GM21526 (cell line): ENCODE measurements around the gene BST2.
A peak's percentile ranks its signal among the peaks of the same experiment; 100 is the strongest.

Source experiments
- ATAC-seq: cut with Tn5 transposase; IDR thresholded peaks from one replicate; pipeline ENCODE4 v1.9.1; 2021; ENCODE audit warnings: moderate library complexity; ENCODE audit not compliant: unreplicated experiment, low FRiP score

BST2 gene, protein sequence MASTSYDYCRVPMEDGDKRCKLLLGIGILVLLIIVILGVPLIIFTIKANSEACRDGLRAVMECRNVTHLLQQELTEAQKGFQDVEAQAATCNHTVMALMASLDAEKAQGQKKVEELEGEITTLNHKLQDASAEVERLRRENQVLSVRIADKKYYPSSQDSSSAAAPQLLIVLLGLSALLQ

DNA sequence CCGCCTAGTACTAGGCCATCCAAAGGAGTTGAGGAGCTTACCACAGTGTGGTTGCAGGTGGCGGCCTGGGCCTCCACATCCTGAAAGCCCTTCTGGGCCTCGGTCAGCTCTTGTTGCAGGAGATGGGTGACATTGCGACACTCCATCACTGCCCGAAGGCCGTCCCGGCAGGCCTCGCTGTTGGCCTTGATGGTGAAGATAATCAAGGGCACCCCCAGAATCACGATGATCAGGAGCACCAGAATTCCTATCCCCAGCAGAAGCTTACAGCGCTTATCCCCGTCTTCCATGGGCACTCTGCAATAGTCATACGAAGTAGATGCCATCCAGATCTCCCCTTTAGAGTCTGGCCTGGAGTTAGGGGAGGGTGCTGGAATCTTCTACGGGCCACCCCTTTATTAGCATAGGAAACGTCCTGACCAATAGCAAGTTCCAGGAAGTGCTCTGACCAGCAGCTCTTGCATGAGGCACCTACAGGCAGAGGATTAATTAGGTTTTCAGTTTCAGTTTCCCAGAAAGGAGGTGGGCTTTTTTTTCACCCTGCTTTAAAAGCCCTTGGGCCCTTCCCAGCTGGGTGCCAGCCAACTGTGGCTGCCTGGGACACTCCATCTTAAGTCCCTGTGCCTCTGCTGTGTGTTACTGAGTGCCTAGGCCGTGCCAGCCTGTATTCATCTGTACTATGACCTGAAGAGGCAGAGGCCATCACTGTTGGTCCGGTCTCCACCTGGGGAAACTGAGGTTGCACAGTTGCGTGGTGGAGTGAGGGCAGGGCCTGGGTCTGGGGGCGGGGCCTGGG, at the start of gene BST2:
BST2 (minus strand) TSS at position 381 of the 796 bp plus-strand sequence; CDS start at position 326, 55 bp downstream.
- peak; percentile 76 for ATAC-seq

DNA sequence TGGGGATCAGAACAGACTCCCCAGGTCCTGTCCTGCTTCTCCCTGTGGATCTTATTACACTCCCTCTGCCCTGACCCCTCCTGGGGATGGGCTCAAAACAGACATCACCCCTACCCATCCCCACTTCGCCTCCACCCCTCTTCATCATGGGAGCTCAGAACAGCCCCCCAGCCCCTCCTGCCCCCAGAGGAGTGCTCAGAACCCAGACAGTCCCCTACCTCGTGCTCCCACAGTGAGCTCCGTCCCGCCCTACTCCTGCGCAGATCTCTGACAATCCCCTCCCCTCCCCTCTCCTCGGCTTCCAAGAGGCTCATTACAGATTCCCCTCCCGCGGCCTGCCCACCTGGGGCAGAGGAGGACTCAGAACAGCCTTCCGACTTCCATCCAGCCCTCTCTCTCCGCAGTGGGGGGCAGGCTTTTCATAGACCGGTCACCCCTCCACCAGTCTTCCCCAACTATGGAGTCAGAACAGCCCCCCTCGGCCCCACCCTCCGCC, 49.2 kb upstream of the BST2 start:
- no peak for ATAC-seq

DNA sequence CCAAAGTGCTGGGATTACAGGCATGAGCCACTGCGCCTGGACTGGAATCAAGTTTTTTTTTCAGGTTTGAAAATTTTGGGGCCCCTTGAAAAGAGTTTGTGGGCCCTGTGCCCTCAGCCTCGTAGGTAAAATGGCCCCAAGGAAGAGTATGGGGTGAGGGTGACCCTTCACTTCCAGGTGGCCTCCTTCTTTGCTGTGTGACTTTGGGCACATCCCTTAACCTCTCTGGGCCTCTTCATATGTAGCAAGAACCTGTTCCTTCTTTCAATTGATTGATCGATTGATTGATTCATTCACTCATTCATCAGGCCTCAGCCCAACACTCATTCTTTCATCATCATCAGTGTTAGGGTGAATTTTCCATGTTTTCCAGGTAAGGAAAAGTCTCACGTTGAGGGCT, 46.4 kb upstream of the BST2 start:
- no peak for ATAC-seq

DNA sequence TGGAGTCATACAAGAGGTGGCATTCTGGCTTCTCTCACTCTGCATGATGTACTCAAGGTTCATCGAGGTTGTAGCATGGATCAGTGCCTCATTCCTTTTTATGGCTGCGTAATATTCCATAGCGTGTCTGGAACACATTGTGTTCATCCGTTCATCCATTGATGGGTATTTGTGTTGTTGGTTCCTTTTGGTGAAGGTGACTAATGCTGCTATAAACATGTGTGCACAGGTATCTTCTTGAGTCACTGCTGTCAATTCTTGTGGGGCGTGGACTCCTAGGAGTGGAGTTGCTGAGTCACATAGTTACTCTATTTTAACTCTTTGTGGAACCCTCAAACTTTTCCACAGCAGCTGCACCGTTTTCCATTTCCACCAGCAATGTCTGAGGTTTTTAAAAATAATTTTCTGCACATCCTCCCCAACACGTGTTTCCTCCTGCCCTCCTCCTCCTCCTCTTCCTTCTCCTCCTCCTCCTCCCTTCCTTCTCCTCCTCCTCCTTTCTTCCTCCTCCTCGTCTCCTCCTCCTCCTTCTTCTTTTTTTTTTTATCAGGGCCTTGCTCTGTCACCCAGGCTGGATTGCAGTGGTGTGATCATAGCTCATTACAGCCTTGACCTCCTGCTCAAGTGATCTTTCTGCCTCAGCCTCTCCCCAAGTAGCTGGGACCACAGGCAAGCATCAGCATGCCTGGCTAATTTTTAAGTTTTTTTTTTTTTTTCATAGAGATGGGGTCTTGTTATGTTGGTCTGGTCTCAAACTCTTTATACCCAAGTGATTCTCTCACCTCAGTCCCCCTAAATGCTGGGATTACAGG, 45.0 kb upstream of the BST2 start:
- ATAC-seq = no peak

DNA sequence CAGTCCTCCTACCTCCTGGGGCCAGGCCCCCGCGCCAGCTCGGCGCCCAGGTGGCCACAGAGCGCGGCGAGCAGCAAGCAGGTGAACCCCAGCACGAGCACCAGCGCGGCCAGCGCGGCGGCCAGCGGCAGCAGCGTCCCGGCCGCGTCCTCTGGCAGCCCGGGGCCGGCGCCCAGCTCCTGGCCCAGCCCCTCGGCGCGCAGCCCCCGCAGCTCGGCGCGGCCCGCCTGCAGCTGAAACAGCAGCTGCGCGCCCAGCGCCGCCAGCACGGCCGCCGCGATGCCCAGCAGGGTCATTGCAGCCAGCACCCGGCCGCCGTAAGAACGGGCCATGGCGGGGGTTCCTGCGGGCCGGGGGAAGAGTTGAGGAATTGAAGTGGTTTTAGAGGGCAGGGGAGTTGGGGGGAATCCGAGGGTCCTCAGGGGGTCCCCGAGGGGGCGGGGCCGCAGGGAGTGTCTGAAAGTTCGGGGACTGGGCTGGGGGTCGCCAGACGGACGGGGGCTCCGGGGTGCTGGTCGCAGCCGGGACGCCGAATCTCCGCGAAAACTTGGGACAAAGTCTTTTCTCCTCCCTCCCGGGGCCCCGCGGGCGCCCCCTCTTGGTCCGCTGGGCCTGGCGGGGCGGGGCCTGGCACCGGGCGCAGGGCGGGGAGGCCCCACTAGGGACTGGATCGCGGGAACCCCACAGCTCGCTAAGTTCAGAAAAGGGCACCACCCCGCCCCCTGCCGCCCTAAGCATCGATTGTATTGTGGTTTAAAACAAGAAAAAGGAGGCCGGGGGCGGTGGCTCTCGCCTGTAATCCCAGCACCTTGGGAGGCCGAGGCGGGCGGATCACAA, 42.9 kb upstream of the BST2 start, which contains the start of gene TMEM221:
TMEM221 (minus strand) TSS at position 538 of the 837 bp plus-strand sequence; CDS start at position 332, 206 bp downstream.
- ATAC-seq = no peak

DNA sequence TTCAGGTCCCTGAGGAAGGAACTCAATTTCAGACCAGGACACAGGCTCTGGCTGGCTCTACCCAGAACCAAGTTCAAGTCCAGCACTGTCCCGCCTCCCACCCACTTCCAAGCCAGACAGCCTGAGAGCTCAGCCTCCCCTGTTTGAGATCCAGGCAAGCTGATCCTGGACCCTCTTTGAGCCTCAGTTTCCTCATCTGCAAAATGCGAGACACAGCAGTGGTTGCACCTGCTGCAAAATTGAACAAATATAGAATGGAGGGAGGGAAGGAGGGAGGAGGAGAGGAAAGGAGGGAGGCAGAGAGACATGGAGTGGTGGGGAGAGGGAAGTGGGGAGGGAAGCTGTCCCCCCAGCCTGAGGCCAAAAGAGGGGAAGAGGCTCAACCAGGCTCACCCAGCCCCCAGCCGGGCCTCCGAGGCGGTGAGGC, 42.3 kb upstream of the BST2 start:
- no peak for ATAC-seq

DNA sequence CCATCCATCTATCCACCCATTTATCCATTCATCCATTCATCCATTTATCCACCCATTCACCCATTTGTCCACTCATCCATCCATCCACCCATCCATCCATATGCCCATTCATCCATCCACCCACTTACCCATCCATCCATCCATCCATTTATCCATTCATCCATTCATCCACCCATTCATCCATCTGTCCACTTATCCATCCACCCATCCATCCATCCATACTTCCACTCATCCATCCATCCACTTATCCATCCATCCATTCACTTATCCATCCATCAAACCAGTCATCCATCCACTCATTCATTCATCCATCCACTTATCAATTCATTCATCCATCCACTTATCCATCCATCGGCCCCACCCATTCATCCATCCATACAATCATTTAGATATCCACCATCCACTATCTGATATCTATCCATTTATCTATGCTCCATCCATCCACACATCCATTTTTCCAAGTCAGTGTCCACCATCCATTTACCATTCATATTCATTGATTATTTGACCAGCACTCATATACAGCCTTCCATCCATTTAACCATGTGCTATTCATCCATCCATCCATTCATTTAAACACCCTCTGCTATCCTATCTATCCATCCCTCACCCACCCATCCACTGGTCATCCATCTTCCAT, 40.2 kb upstream of the BST2 start:
- ATAC-seq = no peak

DNA sequence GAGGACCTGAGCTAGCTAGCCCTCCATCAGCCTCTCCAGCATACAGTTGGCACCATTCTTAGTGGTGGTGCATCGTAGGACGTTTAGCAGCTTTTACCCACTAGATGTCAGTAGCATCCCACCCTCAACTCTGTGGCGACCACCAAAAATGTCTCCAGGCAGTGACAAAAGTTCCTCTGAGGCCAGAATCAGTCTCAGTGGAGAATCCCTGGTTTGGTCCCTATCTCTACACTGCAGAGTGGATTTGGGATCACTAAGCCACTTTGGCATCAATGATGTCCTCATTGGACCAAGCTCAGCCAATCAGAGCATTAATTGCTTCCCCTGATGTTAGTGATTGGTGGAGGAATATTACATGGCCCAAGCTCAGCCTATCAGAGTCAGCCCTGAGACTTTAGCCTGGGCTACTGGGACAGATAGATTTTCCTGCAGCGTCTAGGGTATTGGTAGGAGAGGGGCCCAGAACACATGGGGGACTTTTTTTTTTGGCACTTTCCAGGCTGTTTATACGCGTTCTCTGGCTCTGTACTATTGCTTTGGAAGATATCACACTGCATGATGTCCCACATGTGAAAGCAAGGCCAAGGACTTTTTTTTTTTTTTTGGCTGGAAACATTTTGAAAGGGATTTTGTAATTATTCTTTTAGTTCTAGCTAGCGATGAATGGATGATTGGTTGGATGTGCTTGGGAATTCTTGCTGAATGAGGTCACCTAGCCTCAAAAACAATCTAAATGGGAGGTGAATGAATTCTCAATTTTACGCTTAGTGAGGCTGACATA, 36.0 kb upstream of the BST2 start:
- ATAC-seq = no peak

DNA sequence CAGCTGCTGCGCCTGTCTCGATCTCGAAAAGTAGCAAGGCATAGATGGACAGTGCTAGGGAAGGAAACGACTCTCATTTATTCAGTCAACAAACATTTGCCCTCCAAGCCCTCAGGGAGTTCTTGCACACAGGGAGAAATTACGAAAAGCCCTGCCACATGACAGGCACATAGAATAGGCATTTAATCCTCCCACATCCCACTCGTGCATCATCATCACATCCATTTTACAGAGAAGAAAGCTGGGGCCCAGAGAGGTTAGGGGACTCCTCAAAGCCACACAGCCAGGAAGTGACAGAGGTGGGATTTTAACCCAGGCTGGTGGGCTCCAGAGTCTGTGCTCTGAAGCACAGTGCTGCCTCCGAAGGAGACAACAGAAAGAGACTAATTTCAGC, 31.4 kb upstream of the BST2 start:
- ATAC-seq = no peak

DNA sequence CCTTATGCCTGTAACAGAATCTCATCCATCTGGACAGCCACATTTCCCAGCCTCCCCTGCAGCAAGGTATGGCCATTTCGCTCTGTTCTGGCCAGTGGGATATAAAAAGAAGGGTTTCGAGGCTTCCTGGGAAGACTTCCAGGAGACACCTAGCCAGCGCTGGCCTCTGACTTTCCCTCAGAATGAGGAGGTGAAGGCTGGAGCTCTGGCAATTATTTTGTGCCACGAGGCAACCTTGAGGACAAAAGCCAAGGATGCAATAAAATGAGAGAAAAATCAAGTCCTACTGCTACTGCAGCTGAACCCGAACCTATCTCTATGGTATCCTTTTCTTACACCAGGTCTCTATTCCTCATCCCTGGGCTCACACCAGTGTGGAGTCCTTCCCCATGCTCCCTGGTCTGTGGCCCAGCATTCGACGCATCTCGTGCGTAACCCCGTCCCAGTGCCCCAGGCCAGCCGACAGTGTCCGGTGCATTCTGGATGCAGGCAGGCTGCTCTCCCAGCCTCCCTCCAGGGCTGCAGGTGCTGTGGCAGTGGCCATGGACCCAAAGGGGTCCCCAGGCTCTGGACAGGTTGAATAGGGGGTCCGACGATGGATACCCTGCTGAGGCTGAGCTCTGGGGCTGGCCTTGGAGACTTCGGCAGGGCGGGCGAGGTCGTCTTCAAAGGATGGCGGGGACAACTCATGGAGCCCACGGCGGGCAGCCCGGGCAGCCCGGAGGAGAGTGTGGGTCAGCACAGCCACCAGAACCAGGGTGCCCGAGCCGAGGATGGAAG, 30.9 kb upstream of the BST2 start:
- ATAC-seq = no peak

DNA sequence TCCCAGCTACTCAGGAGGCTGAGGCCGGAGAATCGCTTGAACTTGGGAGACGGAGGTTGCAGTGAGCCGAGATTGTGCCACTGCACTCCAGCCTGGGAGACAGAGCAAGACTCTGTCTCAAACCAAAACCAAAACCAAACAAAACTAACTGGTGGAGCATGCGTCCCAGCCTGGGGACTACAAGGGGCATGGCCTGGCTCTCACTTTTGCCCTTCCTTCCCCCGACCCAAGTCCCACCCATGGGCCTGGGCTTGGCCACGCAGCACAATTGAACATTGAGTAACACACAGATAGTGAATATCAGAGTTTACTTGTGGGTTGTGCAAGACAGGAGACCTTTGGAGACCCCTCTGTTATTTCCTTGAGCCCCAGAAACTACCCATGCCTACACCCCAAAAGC, 29.8 kb upstream of the BST2 start:
- no peak for ATAC-seq

DNA sequence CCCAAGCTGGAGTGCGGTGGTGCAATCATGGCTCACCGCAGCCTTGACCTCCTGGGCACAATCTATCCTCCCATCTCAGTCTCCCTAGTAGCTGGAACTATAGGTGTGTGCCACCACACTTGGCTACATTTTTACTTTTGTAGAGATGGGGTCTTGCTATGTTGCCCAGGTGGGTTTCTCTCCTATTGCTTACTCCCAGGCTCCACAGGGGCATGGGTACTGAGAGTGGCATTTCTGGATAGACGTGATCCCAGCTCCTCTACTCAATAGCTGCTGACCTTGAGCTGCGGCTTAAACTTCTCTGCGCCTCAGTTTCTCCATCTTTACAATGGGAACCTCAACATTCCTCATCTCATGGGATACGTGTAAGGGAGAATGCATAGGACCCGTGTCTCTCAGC, 26.0 kb upstream of the BST2 start:
- no peak for ATAC-seq

DNA sequence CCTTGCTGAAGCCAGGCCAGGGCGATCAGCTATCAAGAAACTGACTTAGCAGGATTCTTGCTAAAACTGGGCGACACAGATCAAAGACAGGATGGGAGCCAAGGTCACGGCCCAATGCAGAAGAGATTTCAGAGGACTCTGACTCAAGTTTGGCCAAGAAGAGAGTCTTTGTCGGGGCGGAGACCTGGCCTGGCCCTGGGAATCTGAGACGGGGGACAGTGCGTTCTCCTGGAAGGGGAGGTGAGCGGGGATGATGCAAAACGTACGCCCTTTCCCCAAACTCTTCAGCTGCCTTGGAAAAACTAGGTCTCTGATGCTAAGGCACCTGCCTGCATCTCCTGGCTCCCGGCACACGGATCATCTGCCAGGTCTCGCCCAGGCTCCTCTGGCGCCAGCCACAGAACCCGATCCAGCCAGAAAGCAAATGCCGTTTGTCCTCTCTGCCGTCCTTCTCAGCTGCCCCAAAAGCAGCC, 24.2 kb upstream of the BST2 start:
- no peak for ATAC-seq

DNA sequence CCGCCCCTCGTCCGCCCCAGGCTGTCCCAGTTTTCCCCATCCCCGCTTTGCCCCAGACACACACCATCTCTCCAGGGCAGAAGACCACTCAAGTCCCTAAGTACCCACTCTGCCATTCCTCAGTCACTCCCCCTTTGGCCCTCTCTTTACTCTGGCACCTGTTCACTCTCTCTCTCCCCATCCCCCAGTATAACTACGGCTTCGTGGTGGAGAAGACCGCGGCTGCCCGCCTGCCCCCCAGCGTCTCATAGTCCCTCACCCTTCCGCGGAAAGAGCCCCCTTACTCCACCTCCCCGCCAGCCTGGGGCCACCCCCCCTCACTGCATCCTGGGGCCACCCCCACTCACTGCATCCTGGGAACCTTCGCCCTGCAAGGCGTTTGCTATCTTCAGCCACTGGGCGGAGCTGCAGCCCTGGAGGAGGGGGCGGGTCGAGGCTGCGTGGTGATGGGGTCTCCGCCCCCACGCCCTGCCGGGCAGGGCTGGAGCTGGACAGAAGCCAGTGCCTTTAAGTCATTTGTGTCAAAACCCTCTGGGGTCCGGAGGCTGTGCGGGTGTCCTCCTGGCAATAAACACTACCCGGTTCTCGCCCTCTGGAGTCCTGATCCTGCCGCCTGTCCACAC, 19.4 kb upstream of the BST2 start:
- ATAC-seq = no peak

DNA sequence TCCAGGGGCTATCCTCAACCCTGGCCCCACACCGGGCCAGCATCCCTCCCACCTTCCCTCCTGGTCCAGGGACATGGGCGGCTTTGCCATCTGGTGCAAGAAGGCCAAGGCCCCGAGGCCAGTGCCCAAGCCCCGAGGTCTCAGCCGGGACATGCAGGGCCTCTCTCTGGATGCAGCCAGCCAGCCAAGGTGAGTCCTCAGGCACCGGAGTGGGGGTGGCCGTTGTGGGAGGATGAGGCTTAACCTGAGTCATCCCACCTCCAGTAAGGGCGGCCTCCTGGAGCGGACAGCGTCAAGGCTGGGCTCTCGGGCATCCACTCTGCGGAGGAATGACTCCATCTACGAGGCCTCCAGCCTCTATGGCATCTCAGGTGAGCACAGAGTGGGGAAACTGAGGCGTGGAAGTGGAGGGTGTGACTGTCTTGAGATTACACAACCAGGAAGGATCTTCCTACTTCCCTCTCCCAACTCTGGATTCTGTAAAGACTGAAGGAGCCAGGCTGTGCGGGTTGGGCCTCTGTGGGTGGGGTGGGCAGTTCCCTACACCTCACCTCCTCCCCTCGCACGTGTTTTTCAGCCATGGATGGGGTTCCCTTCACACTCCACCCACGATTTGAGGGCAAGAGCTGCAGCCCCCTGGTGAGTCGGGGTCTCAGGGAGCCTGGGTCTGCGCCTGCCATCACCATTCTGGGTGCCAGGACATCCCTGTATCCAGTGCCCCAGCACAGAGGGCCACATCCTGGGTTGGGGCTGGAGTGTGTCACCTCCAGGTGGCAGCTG, 18.2 kb upstream of the BST2 start:
- no peak for ATAC-seq

DNA sequence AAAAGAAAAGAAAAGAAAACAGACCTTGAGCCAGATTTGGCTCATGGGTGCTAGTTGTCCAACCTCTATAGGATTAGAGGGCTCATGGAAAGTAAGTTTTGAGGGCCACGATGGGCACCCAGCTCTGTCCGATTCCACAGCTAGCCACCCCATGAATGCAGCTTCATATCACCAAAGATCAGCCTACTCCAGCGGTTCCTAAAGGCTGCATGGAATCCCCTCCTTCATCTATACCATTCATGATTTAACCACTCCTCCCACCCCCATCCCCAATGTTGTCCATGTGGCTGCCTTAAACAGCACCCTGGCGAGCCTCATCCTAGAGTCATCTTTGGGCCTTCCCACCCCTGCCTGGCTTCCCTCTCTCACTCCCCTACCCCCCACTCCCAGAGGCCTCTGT, 16.5 kb upstream of the BST2 start:
- no peak for ATAC-seq

DNA sequence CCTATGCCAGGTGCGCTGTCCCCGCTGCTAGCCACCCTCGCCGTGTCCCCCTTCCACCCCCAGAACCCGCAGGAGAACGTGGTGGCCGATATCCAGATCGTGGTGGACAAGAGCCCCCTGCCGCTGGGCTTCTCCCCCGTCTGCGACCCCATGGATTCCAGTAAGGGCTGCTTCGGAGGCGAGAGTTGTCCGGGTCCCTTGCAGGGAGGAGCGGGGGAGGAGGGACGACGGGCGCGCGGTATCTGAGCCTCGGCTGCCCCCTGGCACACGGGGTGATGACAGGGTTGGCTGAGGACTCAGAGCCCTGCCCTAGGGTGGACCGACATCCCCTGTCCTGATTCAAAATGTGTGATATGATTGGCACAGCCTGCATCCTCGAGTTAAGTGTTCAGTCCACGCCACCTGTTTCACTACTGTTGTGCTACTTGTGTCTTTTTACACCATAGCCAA, 15.1 kb upstream of the BST2 start:
- ATAC-seq = peak; percentile 11
